ENCODE data around the gene CRAT.
"Not testable (repeated sequence)": the region's sequence is repeated elsewhere in the genome, so short reads cannot be mapped to it uniquely, and the experiment has no call there.

CRAT gene

DNA sequence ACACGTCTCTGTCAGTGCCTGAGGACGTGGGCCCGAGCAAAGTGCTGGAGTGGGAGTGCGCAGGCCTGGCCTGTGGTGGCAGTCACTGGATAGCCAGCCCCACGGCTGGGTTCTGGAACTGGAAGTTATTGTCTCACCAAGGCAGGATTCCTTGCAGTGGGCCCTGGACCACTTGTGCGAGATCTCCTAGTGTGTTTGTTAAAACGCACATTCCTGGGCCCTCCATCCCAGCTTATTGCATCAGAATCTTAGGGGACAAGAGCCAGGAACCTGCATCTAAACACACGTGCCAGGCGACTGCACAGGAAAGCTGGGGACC is 27.5 kb upstream of the CRAT start:
- DNase-seq, result no peak

DNA sequence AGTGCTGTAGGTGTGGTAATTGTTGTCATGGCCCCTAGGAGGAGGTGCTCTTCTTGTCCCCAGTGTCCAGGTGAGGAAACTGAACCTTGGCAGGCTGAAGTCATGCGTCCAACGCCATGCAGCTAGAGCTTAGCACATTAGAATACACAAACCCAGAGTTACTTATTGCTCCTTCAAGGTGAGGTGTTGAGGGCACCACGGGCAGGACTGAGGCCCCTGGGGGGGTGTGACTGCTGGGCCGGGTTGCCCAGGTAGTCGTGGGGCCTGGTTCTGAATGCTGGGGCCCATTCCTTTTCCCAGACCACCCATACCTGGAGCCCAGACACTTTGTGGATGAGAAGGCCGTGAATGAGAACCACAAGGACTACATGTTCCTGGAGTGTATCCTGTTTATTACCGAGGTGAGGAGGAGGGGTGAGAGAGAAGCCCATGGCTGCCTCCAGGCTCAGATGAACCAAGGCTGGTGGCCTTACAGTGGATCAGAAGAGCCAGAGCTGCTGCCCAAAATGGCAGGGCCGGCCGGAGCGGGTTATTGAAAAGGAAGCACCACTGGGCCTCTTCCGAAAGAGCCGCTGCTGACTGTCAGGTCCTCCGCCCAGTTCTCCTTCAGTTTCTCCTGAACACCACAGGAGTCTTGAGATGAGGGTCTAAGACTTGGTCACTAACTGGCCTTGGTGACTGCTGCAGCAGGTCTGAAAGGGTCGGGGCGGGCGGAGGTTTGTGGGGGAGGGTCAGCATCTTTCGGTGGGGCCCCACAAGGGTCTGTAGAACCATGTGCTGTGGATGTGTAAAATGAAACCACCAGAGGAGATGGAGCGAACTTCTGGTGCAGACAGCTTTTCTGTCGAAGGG is 26.9 kb upstream of the CRAT start:
- DNase-seq, result no peak

DNA sequence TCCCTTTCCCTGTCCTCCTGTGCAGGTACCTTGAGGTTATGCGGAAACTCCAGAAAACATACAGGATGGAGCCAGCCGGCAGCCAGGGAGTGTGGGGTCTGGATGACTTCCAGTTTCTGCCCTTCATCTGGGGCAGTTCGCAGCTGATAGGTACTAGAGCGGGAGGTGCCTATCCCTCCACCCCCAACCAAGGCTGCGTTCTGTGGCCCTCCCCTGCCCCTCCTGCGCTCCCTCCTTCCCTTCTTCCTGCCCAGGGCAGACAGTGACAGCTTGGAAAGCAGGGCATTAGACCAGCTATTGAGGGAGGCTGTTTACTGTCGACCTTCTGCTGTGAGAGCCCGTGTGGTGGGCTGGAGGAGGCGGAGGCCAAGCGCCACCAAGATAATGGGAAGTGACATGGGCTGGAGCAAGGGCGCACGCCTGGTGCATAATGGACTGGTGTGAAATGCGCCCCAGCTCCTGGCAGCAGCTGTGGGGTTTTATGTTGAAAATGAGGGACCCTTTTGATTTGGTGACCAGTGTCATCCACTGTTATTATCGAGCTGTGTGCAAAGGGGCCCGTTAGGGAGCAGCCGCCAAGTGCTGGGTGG is 25.9 kb upstream of the CRAT start:
- DNase-seq, result no peak

DNA sequence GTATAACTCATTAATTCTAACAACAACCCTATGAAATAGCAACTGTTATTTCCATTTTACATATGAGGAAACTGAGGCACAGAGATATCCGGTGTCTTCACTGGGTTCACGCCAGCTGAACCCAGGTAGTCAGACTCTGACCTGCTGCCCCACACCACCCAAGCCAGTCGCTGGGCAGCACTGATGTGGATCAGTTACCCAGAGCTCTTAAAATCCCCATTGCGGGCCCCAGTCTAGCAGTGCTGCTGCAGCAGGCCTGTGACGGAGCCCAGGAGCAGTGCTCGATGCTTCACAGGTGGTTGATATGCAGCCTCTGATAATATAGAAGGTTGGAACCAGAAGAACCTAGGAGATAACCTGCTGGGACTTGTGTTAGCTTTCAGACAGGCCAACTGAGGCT is 24.9 kb upstream of the CRAT start:
- DNase-seq, result no peak

DNA sequence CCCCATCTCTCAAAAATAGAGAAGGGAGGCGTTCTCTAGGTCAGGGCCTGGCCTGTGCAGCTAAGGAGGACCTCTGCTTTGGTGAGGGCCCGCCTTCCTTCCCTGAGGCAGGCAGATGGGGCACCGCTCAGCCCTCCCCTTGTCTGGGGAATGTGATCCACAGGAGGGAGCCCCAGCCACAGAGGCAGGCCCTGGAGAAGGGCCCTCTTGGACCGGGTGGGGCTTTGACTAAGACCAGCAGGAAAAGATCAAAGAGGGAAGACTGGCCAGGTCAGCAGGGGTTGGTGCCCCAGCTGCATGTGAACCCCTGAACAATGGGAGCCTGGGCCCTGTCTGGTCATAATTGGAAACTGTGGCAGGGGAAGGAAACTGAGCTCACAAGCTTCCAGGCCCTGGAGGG is 22.5 kb upstream of the CRAT start:
- no peak for DNase-seq

DNA sequence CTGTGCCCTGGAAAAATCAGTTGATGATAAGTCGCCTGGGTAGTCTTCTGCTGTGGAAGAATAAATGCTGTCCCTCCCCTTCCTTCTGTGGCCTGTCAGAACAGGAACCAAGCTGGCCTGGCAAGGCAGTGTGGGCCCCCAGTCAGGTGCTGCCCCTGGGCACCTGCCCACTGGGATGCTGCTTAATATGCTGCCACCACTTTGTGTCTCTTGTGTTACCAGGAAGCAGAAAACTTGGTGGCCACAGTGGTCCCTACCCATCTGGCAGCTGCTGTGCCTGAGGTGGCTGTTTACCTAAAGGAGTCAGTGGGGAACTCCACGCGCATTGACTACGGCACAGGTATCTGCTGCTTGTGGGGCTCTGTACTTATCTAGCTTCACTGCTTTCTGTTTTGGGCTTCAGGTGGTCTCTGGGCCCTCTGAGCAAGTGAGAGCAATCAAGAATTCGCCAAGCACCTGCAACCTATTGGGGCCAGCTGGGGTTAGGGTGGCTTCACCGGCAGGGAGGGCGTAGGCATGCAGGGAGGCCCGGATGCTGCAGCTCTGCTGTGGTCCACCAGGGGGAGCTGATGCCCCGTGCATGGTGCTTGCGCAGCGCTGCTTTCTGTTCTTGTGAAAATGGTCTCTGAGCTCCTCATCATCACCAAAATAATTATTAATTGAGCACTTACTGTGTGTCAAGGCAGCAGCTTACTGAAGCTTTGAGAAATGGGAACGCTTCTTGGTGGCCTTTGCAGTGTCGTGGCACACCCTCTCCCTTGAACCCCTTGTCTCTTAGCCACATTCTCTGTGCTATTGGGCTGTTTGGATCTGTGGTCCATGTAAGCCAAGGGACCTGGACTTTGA is 20.9 kb upstream of the CRAT start:
- DNase-seq, result no peak

DNA sequence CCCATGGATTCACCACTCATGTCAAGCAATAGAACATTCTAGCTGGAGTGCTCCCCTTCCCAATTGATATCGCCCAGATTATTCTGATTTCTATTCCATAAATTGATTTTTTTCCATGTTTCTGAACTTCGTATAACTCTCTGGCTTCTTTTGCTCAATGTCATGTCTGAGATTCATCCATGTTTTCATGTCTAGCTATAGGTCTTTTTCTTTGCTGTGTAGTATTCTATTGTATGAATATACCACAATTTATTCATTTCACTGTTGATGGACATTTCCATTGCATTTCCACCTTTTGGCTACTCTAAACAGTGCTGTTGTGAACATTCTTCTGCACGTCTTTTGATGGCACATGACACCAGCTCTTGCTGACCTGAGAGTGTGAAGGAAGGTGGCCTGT is 20.2 kb upstream of the CRAT start:
- DNase-seq, result no peak

DNA sequence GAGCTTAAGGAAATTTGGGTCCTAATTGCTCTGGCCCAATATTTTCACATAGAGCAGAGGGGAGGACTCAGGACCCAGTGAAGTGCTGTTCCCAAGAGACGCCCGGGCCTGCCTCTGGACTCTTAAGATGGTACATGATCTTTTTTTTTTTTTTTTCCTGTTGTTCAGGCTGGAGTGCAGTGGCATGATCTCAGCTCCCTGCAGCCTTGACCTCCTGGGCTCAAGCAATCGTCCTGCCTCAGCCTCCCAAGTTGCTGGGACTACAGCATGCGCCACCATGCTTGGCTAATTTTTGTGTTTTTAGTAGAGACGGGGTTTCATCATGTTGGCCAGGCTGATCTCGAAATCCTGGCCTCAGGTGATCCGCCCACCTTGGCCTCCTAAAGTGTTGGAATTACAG is 19.7 kb upstream of the CRAT start:
- not testable (repeated sequence) for DNase-seq

DNA sequence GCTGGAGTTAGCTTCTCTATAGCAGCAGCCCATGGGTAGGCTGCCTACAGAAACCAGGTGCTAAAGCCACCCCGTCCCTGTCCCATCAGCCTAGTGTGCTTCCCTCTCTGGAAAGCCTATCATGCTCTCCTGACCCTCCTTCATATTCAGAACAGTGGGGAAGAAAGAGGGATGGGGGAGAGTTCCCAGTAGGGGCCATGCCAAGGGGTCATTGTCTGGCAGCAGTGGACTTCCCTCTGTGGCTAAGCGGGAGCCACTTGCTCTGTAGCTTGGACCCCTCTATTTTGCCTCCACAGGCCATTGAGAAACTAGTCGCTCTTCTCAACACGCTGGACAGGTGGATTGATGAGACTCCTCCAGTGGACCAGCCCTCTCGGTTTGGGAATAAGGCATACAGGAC is 18.1 kb upstream of the CRAT start:
- DNase-seq, result no peak

DNA sequence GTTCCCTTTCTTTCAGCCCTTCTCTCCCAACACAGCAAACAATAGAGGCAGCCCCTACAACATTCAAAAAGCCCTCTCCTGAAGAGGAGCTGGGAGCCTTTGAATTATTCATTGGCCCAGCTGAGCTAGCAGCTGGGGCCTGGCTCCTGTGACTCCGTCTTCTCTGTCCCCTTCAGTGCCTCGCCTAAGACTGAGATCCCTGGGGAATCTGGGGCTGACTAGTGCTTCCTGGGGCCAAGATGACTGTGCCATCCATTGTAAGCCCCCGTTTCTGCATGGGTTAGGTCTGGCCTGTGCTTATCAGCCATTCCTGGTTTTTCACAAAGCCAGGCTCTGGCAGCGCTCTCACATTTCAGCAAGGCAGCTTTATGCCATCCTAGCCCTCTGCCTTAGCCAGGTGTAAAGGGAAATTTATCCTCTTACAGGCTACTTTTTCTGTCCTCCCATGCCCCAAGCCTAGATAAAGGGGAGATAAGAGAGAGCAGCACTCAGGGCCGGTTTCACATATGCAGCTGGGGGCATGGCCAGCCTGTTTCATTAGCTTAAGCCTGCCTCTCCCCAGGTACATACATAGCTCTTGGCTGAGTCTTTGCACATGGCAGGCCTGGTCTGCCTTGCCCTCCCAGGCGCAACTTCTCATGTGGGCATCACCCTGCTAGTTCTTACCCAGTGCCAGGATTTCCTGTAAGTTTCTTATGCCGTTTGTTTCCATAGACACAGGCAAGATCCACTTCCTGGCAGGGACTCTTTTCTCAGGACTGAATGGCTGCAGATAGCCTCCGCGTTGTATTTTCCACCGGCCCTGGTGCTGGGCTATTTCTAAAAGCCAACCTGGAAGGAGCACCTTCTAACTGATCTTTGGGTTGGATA is 16.4 kb upstream of the CRAT start:
- no peak for DNase-seq

DNA sequence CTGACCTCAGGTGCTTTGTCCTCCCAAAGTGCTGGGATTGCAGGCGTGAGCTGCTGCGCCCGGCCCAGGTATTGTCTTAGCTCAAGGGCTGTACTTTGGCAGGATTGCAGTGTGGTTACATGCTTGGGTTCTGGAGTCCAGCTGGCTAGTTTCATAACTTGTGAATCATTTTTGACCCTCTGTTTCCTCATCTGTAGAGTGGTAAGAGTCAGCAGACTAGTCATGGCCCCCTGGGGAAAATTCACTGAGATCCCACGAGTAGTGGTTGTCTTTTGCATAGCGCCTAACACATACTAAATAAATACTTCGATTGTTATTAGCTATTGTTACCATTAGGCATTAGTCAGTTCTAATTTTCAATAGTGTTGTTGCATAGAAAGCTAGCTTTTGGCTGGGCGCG is 14.9 kb upstream of the CRAT start:
- no peak for DNase-seq

DNA sequence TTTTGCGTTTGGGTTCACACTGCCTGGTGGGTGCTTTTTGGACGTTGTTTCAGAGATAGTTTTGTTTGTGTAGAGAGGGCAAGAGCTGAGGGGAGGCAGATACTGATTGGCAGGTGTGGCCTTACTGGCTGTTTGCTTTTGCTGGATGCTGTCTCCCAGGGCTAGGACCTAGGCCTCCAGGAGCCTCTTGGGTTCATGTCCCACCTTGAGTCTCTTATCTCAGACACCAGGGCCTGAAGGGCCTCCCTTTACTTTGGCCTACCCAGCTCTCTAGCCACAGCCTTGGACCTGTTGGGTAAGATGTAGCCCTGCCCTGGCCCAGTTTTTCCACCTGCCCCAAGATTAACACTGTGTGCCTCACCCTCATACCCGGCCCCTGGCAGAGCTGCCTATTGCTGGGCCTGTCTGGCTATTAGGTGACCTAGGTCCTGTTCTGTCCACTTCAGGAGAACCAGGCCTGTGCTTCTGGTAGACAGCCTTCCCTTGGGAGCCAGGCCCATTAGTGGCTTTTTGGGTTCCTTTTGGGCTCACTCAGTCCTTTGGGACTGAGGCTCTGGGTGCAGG is 14.0 kb upstream of the CRAT start:
- no peak for DNase-seq

DNA sequence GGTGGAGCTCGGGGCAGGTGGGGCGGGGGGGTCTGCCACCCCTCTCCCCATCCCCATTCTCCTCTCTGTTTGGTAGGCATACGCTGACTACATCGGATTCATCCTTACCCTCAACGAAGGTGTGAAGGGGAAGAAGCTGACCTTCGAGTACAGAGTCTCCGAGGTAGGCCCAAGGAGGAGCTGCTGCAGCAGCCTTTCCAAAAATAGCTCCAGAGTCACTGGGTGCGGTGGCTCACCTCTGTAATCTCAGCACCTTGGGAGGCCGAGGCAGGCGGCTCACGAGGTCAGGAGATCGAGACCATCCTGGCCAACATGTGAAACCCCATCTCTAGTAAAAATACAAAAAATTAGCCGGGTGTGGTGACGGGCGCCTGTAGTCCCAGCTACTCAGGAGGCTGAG is 12.4 kb upstream of the CRAT start:
- not testable (repeated sequence) for DNase-seq

DNA sequence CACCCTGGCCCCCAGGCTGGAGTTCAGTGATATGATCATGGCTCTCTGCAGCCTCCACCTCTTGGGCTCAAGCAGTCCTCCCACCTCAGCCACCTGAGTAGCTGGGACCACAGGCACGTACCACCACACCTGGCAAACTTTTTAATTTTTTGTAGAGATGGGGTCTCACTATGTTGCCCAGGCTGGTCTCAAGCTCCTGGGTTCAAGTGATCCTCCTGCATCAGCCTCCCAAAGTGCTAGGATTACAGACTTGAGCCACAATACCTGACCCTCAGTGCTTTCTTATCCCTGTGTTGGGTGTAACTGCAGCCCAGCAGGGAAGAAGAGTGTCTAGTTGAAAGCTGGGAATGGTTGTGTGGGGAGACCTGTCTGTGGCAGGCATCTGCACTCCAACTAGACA is 11.5 kb upstream of the CRAT start:
- no peak for DNase-seq

DNA sequence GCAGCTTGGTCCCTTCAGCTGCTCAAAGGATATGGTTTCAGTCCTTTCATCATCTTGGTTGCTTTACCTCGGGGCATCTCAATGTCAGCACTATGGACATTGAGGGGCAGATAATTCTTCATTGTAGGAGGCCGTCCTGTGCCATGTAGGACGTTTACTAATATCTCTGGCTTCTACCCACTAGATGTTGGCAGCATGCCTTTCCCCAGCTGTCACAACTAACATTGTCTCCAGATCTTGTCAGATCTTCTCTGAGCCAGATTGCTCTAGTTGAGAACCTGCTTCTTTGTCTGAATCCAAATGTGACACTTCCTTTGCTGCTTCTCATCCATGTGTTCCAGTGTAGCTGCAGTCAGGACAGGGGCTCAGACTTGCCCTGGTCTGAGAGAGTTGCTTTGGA is 10.9 kb upstream of the CRAT start:
- DNase-seq, result no peak

DNA sequence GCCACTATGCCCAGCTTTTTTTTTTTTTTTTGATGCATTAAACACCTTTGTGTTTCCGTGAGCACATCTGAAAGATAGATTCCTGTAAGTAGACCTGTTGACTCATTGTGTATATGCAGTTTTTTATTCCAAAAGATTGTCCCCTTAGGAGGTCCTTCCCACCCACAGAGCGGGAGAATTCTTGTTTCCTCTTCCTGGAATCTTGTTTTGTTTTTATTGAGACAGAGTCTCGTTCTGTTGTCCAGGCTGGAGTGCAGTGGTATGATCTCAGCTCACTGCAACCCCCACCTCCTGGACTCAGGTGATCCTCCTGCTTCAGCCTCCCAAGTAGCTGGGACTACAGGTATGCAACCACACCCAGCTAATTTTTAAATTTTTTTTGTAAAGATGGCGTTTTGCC is 8.2 kb upstream of the CRAT start:
- no peak for DNase-seq

DNA sequence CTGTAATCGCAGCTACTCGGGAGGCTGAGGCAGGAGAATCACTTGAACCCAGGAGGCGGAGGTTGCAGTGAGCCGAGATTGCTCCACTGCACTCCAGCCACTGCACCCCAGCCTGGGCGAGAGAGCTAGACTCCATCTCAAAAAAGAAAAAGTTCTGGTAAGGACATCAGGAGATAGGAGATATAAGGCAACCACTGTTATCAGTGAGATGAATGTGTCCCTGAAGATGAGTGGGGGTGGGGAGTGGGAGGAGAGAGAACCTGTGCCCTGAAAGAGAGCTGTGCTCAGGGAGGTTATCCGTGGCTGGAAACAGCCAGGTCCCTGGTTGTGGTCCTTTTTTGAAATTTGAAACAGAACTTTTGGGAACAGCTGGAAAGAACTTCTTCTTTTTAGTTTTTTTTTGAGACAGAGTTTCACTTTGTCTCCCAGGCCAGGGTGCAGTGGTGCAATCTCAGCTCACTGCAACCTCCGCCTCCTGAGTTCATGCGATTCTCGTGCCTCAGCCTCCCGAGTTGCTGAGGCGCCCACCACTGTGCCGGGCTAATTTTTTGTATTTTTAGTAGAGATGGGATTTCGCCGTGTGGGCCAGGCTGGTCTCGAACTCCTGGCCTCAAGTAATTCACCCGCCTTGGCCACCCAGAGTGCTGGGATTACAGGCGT is 3.2 kb upstream of the CRAT start:
- DNase-seq, result no peak

DNA sequence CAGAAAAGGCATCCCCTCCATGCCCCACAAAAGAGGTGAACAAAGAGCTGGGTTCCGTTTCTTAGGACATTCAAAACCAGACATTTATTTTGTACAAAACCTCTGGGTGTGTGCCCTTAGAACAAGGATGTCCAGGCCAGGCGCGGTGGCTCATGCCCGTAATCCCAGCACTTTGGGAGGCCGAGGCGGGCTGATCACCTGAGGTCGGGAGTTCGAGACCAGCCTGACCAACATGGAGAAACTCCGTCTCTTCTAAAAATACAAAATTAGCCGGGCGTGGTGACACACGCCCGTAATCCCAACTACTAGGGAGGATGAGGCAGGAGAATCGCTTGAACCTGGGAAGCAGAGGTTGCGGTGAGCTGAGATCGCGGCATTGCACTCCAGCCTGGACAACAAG is 1.9 kb upstream of the CRAT start:
- not testable (repeated sequence) for DNase-seq

DNA sequence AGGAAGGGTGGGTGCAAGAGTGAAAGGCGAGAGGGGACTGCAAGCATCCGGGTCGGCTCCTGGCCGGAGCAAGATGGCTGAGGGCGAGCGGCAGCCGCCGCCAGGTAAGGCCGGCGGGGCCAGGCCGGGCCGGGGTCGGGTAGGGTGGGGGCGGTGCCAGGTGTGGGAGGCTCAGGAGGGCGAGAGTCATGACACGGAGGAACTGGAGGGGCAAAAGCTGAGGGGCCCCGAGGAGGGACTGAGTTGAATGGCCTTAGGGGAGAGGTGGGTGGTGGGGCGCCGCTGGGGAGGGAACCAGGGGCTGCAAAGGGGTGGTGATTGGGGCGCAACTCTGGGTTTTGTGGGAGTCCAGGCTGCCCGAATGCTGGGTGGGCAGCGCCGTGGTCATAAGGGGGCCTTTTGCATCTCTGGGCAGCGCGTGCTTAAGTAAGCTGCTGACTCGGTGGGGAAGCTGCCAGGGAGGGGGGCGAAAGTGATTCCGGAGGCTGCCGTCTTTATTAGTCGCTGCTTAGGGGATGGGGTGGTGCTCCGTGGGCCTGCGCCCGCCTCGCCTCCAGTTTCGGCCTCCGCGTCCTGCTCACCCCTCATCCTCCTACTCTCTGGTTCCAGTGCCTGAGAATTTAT is 1.0 kb upstream of the CRAT start:
- DNase-seq, result peak; percentile 24

DNA sequence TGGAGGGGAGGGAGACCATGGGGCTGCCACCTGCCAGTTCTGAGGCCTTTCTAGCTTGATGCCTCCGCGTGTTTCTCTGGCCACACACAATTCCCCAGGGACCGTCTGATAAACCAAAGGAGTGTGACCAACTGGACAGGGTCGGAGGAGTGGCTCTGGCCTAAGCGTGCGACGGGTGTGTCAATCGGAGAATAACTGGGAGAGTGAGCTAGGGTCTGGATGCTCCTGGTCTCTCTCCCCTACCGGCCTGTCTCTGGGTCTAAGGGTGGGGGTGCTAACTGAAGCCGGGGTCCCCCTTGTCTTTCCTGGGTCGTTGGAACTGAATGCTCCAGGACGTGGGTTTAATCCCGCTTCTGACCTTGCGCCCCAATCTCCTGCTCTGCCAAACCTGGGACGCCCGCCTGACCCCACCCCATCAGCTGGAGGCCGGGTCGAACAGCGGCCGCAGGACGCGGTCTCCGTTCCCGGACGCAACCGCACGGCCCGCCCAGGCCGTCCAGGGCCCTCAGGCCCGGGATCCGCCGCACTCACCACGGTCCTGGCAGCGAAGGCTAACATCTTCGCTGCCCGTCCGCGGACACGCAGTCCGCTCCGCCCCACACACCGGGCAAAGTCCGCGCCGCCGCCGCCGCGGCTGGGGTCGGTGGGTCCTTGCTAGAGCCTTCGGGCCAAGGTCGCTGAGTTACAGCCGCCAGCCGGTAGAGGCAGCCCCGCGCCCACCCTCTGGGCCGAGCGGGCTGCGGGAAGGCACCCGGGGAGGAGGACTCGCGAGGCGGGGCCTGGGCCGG is 447 bp downstream of the CRAT start:
- no peak for DNase-seq

DNA sequence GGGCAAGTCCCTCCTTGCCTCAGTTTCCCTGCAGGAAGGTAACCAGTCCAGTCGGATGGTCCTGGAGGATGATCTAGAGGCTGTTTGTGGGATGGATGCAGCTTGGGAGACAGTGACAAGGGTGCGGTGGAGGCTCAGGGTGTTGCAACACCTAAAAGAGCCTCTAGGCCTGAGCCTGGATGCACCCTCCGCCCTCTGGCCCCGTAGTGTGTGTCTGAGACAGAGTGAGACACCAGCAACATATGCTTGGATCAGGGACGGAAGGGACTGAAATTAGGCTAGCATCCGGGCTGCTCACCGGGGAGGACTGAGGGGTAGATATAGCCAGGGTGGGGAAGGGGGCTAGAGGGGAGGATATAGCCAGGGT is 1.1 kb downstream of the CRAT start:
- no peak for DNase-seq

All from NCI-H748 treated with DMSO at 0.1 percent for 48 hours (cell line).